ENCODE results near the gene ZP1. TPM values are rescaled to one million over a fixed set of nuclear protein-coding genes. Genes with fewer than 3 reads are reported as not detected.

ZP1 gene
- total RNA-seq, 4 donors from 2014 or later, result 0.26 TPM; not detected in 3

GRCh38 chr11:60852117-60852981, 15.0 kb upstream of the ZP1 start:
- TF ChIP-seq EP300 (IDR thresholded peaks at IDR 0.05), result no peak
- no peak for TF ChIP-seq POLR2A (IDR thresholded peaks at IDR 0.05; ENCODE audit: low read depth)
- TF ChIP-seq CTCF (IDR thresholded peaks at IDR 0.05), result no peak
- TF ChIP-seq POLR2AphosphoS5 (IDR thresholded peaks at IDR 0.05), result no peak
- DNase-seq (ENCODE audit: extremely low spot score), result no peak
- intact Hi-C loops (cut with DNase I), result no loop called here
- Histone ChIP-seq H3K4me1 (peaks cover 0 to 12% (median 5%) of the 10 kb centered on the region in 4 donors), H3K9me3 (no peaks in the 10 kb centered on the region), H3K27ac (replicated peaks in 1 of 4) (no peak overlapping the region), H3K27me3 (peaks cover 0 to 31% (median 0%) of the 10 kb centered on the region in 4 donors), H3K4me3 (no peak overlapping the region), H3K36me3 (peaks cover 26 to 58% (median 55%) of the 10 kb centered on the region in 4 donors)
- 65% methylated on average over 30 of the region's 78 CpGs for WGBS

DNA sequence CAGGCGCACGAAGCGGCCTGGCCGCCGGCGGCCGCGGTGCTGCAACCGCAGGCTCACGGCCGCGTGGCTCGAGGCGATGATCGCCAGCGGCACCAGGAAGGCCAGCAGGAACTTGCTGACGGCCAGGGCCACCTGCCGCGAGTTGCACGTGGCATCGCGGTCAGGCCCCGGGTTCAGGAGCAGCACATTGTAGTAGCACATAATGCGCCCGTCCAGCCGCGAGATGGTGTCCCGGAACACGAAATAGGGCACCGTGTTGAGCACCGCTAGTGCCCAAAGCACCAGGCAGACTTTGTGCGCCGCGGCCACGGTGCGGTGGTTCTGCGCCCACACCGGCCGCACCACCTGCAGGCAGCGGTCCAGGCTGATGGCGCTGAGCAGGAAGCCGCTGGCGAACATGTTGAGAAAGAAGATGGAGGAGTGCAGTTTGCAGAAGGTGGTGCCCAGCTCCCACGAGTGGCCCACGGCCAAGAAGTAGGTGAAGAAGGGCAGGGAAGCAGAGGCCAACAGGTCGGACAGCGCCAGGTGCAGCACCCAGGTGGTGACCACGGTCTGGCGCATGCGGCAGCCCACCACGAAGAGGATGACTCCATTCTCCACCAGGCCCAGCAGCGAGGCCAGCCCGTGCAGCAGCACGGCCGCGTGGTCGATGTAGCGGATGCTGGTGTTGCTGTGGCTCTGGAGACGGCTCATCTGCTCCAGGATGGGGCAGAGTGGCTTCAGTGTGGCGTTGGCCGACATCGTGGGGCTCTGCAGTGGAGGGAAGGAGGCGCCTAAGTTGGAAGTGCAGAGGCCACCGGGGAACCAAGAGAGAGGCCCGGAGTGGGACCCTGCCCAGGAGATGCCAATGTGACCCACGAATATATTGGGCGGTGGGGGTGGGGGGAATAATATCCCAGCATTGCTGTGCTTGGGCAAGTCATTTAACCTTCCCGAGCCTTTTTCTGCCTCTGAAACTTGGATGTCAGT, 14.1 kb upstream of the ZP1 start:
- no peak for DNase-seq (ENCODE audit: extremely low spot score)
- Histone ChIP-seq H3K27ac (replicated peaks in 1 of 4) (no peak overlapping the region), H3K9me3 (no peaks in the 10 kb centered on the region), H3K4me1 (peaks cover 0 to 12% (median 5%) of the 10 kb centered on the region in 4 donors), H3K36me3 (peaks cover 20 to 49% (median 46%) of the 10 kb centered on the region in 4 donors), H3K27me3 (peaks cover 0 to 31% (median 0%) of the 10 kb centered on the region in 4 donors), H3K4me3 (no peak overlapping the region)
- intact Hi-C loops (cut with DNase I), result no loop called here
- WGBS, result 95% methylated on average over 29 of the region's 68 CpGs
- no peak for TF ChIP-seq CTCF (IDR thresholded peaks at IDR 0.05)

DNA sequence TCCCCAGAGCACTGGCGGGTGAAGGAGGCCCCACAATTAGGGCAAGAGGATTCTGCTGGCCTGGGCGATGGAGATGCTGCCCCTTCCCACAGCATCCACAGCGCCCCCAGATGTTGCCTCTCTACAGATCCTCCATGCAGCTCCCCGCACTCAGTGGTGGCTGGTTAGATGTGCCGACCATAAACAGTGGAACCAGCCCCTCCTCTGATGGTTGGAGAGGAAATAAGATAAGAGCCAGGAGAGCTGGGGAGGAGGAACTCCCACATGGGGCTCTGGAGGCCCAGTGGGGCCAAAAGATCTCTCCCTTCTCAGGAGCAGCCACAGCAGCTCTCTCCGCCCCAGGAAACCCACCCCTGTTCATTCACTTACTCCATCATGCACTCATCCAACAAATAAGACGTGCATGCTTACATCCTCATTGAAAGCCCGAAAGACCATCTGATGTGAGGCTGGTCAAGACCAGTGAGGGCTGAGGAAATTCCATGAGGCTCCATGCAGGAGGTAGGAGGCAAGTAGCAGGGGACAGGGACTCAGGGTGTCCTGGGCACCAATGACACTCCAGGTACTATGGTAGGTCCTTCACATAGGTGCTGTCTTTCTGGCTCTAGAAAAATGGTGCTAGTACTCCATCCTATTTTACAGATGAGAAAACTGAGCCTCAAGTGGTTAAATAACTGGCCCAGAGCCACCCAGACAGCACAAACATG, 13.0 kb upstream of the ZP1 start:
- intact Hi-C loops (cut with DNase I), result no loop called here

More for the DNA sequence above, 13.0 kb upstream of the ZP1 start:
- Histone ChIP-seq H3K27ac (replicated peaks in 1 of 4) (no peak overlapping the region), H3K27me3 (peaks cover 0 to 31% (median 0%) of the 10 kb centered on the region in 4 donors), H3K9me3 (no peaks in the 10 kb centered on the region), H3K36me3 (peaks cover 19 to 39% (median 36%) of the 10 kb centered on the region in 4 donors), H3K4me1 (peaks cover 0 to 12% (median 5%) of the 10 kb centered on the region in 4 donors), H3K4me3 (no peak overlapping the region)
- 74% methylated on average over 8 of the region's 8 CpGs for WGBS
- TF ChIP-seq CTCF (IDR thresholded peaks at IDR 0.05), result no peak
- no peak for TF ChIP-seq POLR2A (IDR thresholded peaks at IDR 0.05; ENCODE audit: low read depth)
- no peak for TF ChIP-seq EP300 (IDR thresholded peaks at IDR 0.05)
- TF ChIP-seq POLR2AphosphoS5 (IDR thresholded peaks at IDR 0.05), result no peak
- no peak for DNase-seq (ENCODE audit: extremely low spot score)

All from esophagus muscularis mucosa (tissue), 4 donors.